GM12878 (cell line): ENCODE results near the gene APOBEC3B. TPM values are rescaled to one million over a fixed set of nuclear protein-coding genes. Genes with fewer than 3 reads are reported as not detected.

ENCODE experiments used
- ATAC-seq: fragments of 200-7000 bp; cut with Tn5 transposase; 3 replicates; pipeline ENCODE4 v1.9.1; 2020; ENCODE audit warnings: mild to moderate bottlenecking, moderate library complexity
- BruUV-seq: library from RNA; stranded (reverse); fragments of 400-500 nt; replicated peaks from 2 replicates; lab custom pipeline; 2021; lab: Mats Ljungman, UMichigan
- CTCF ChIA-PET: fragments of 300-600 bp; sonication (Branson Sonifier 250); formaldehyde crosslinking; extraction: SDS; loops from one replicate; lab custom pipeline; 2021; ENCODE audit warnings: inconsistent platforms; lab: Yijun Ruan, JAX
- POLR2A ChIA-PET: fragments of 350-600 bp; formaldehyde crosslinking; extraction: SDS; loops from one replicate; lab custom pipeline; 2021; ENCODE audit warnings: inconsistent platforms; lab: Charles Lee
- RAD21 ChIA-PET: fragments of 300-600 bp; sonication (Branson Sonifier 250); formaldehyde crosslinking; loops from one replicate; lab custom pipeline; 2023; ENCODE audit warnings: antibody characterized with exemption; ENCODE audit not compliant: unreplicated experiment; lab: Charles Lee
- SMC1A ChIA-PET: fragments of 300-600 bp; sonication (Branson Sonifier 250); formaldehyde crosslinking; loops from one replicate; lab custom pipeline; 2023; ENCODE audit not compliant: unreplicated experiment, uncharacterized antibody; lab: Charles Lee
- DNase-seq: peaks from one replicate; pipeline ENCODE4 v3.0.0-alpha.2; 2011; ENCODE audit warnings: low read depth, low spot score
- FAIRE-seq: peaks from 3 replicates; lab custom pipeline; 2011; peaks lifted over from hg19 to GRCh38; lab: Jason Lieb, UNC
- H2AFZ ChIP-seq: 2 replicates; pipeline ENCODE4 v1.6.0; 2011; ENCODE audit warnings: low read depth, low read length, control low read depth; ENCODE audit not compliant: control insufficient read depth
- H3K27ac ChIP-seq: 2 replicates; pipeline ENCODE4 v1.5.1; 2011; ENCODE audit warnings: control low read depth; ENCODE audit not compliant: control insufficient read depth, insufficient read depth
- H3K27me3 ChIP-seq, 2 experiments: replicated peaks in 1 of 2; 2 replicates each; pipeline versions ENCODE4 v1.6.0 to v1.6.1; 2011; ENCODE audit warnings: low read length in 1 of 2; ENCODE audit not compliant: control insufficient read depth in 2 of 2, insufficient read depth in 2 of 2
- H3K36me3 ChIP-seq, 2 experiments: 2 replicates each; pipeline ENCODE4 v1.5.1; 2011; ENCODE audit warnings: low read length in 1 of 2; ENCODE audit not compliant: control insufficient read depth in 2 of 2, insufficient read depth in 2 of 2
- H3K4me1 ChIP-seq: 2 replicates; pipeline ENCODE4 v1.6.1; 2011; ENCODE audit warnings: mild to moderate bottlenecking, low read length, moderate library complexity, mixed read lengths; ENCODE audit not compliant: control insufficient read depth, insufficient read depth
- H3K4me2 ChIP-seq: 2 replicates; pipeline ENCODE4 v1.6.0; 2011; ENCODE audit warnings: control low read depth; ENCODE audit not compliant: control insufficient read depth, insufficient read depth
- H3K4me3 ChIP-seq: fragments of 200-600 bp; sonication (generic); 2 replicates; pipeline ENCODE4 v1.5.1; 2016
- H3K79me2 ChIP-seq: 2 replicates; pipeline ENCODE4 v1.6.0; 2011; ENCODE audit warnings: low read length; ENCODE audit not compliant: control insufficient read depth, insufficient read depth
- H3K9ac ChIP-seq: 2 replicates; pipeline ENCODE4 v1.8.0; 2011; ENCODE audit warnings: low read length, control low read depth, mixed read lengths; ENCODE audit not compliant: control insufficient read depth, insufficient read depth
- H3K9me3 ChIP-seq: replicated peaks from 3 replicates; pipeline ENCODE4 v1.5.1; 2011; ENCODE audit warnings: mild to moderate bottlenecking, low read length; ENCODE audit not compliant: control insufficient read depth, insufficient read depth
- H4K20me1 ChIP-seq: 2 replicates; pipeline ENCODE4 v1.6.0; 2011; ENCODE audit not compliant: control insufficient read depth, insufficient read depth
- E4F1 ChIP-seq: fragments of 450-650 bp; IDR thresholded peaks from 2 replicates; pipeline ENCODE4 v1.6.1; 2018; ENCODE audit warnings: borderline replicate concordance, mild to moderate bottlenecking; ENCODE audit not compliant: partially characterized antibody
- PRDM15 ChIP-seq: fragments of 450-650 bp; formaldehyde crosslinking; IDR thresholded peaks from 2 replicates; pipeline ENCODE4 v1.4.0; 2020; ENCODE audit warnings: mild to moderate bottlenecking, moderate library complexity
- RUNX3 ChIP-seq: IDR thresholded peaks from 2 replicates; pipeline ENCODE4 v1.6.1; 2012; ENCODE audit warnings: low read length, inconsistent platforms
- SKIL ChIP-seq: fragments of 450-650 bp; IDR thresholded peaks from 2 replicates; pipeline ENCODE4 v1.6.1; 2017; ENCODE audit warnings: mild to moderate bottlenecking, low read depth, inconsistent platforms; ENCODE audit not compliant: poor library complexity, severe bottlenecking
- SREBF1 ChIP-seq: IDR thresholded peaks from 2 replicates; pipeline ENCODE4 v1.6.1; 2012; ENCODE audit warnings: mild to moderate bottlenecking, low read length
- USF2 ChIP-seq: IDR thresholded peaks from 2 replicates; pipeline ENCODE4 v1.6.1; 2011; ENCODE audit warnings: low read depth, low read length, improper control_type of control experiment, borderline replicate concordance
- ZBTB33 ChIP-seq: fragments of 450-650 bp; IDR thresholded peaks from 2 replicates; pipeline ENCODE4 v1.6.1; 2017; ENCODE audit warnings: mild to moderate bottlenecking
- ZZZ3 ChIP-seq: IDR thresholded peaks from 2 replicates; pipeline ENCODE4 v1.6.1; 2011; ENCODE audit warnings: low read depth; ENCODE audit not compliant: control insufficient read depth, insufficient read length
- whole genome bisulfite sequencing: methylation state at CpG from one replicate; pipeline ENCODE4 v1.1.6; 2016; ENCODE audit warnings: low lambda C conversion rate; ENCODE audit not compliant: insufficient replicate concordance, insufficient coverage; ENCODE audit errors: missing lambda C conversion rate; 5-methylcytosine and 5-hydroxymethylcytosine counted together
- in situ Hi-C: fragments of 300-500 bp; cut with MboI; formaldehyde crosslinking; loops from 9 replicates; pipeline ENCODE4 v1.14.3; 2018; ENCODE audit warnings: mixed read lengths
- intact Hi-C: fragments of 100-400 bp; cut with micrococcal nuclease; formaldehyde crosslinking; loops from one replicate; pipeline ENCODE4 v1.14.2; 2022; ENCODE audit not compliant: unreplicated experiment
- polyA plus RNA-seq, 11 experiments: library from polyadenylated mRNA; depleted of rRNA in 4 of 11; unstranded in 6 of 11; stranded (reverse) in 5 of 11; fragments of >200 nt; fragmentation: Nextera tagmentation in 4 of 11; fragmentation: Illumina TruSeq in 1 of 11; extraction: Ambion mirVana in 4 of 11; extraction: Trizol in 1 of 11; gene quantifications; 1 replicate in 1 of 11; 2 replicates in 10 of 11; pipeline versions ENCODE4 v1.2.1 to v1.2.3, GENCODE V29; 2011 to 2016; ENCODE audit warnings: inconsistent platforms in 2 of 11, missing spikeins in 2 of 11, low read depth in 1 of 11
- total RNA-seq, 4 experiments: library from RNA; depleted of rRNA in 3 of 4; stranded (reverse); fragments of >200 nt in 3 of 4; fragmentation: Illumina TruSeq in 1 of 4; extraction: Trizol in 1 of 4; gene quantifications; 2 replicates each; pipeline versions ENCODE4 v1.2.1 to v1.2.3, GENCODE V29; 2013 to 2021

Gene APOBEC3B
- total and polyA plus RNA-seq, 10 of the 15 experiments (the other 5 are each of a cell fraction or from before 2014, with no cell fraction given) = 2.4 to 75.1 (median 30.9) TPM

- TF ChIP-seq PRDM15 = no peak
Observed at GRCh38 chr22:38943201-38943600, 38.9 kb upstream of the APOBEC3B start (continued).

- intact Hi-C loops (loop anchor here (5.0 kb wide), 1 partner anchor 38 kb away; the partner anchor contains the start of gene APOBEC3B), in situ Hi-C loops (no loop called here)
- POLR2A ChIA-PET = interaction anchor here (1.0 to 1.1 kb wide), 2 partner anchors 10 to 11 kb away, joined by 3 read pairs; no protein-coding TSS in a partner anchor
- Histone ChIP-seq H3K79me2 (no peaks in the 10 kb centered on the region), H3K27ac (no peak overlapping the region), H3K4me1 (peaks cover 39% of the 10 kb centered on the region), H3K36me3 (no peaks in the 10 kb centered on the region), H3K4me2 (no peak overlapping the region), H3K27me3 (no peaks in the 10 kb centered on the region), H3K4me3 (no peak overlapping the region), H3K9me3 (no peaks in the 10 kb centered on the region), H3K9ac (no peak overlapping the region), H4K20me1 (no peaks in the 10 kb centered on the region), H2AFZ (no peak overlapping the region)
- 3% methylated on average over 3 of the region's 3 CpGs for WGBS
- TF ChIP-seq E4F1 (no peak), ZZZ3 (no peak), USF2 (no peak), SKIL (no peak), SREBF1 (no peak), RUNX3 (no peak), ZBTB33 (no peak)
- DNase-seq (no peak), FAIRE-seq (no peak), ATAC-seq (no peak)
- SMC1A ChIA-PET = no interaction called here
- RAD21 ChIA-PET = no interaction called here
- BruUV-seq = no TSS peak
- CTCF ChIA-PET = interaction anchor here (1.1 to 3.5 kb wide), 2 partner anchors 30 to 74 kb away, joined by 3 to 22 read pairs; no protein-coding TSS in a partner anchor
Observed at GRCh38 chr22:38943882-38944281, 38.3 kb upstream of the APOBEC3B start.
